GM12865 (cell line): ENCODE results near the gene CALML5.

Experiments used
- DNase-seq: peaks from one replicate; pipeline ENCODE4 v3.0.0; 2010; ENCODE audit warnings: low read depth
- H3K4me3 ChIP-seq: 2 replicates; pipeline ENCODE4 v1.5.1; 2011; ENCODE audit warnings: mild to moderate bottlenecking, low read depth, low read length, control low read depth
- CTCF ChIP-seq: IDR thresholded peaks from 2 replicates; pipeline ENCODE4 v1.5.1; 2011; ENCODE audit warnings: low read length, control low read depth, low read depth, inconsistent platforms; ENCODE audit not compliant: insufficient read depth; ENCODE audit errors: missing control alignments

CALML5 gene

DNA sequence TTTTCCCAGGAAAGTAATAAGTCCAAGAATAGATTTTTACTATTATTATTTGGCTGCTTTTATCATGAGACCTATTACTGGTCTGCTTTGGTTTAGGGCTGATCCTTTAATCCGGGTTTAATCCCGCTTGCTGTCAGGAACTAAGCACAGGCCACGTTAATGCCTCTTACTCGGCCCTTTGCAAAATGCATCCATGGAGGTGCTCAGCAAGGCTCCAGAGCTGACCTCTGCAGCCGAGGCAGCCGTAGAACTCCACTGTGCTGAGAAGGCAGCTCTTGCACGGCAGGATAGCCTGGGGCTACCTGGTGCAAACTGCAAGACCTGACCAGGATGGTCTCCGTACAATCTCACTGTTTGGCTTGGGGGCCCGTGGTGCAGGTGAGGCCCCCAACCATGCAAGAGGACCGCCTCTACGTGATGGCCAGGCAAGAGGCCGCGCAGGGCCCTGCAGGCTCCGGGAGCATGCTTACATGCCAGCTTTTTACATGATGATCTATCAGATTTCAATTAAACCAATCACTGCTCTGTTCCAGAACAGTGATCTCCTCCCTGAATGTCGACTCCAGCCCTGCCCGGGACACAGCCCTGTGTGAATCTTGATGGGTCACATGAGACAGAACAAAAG, 15.0 kb upstream of the CALML5 start:
- DNase-seq, result no peak
- no peak overlapping the region for H3K4me3 ChIP-seq
- TF ChIP-seq CTCF, result no peak

DNA sequence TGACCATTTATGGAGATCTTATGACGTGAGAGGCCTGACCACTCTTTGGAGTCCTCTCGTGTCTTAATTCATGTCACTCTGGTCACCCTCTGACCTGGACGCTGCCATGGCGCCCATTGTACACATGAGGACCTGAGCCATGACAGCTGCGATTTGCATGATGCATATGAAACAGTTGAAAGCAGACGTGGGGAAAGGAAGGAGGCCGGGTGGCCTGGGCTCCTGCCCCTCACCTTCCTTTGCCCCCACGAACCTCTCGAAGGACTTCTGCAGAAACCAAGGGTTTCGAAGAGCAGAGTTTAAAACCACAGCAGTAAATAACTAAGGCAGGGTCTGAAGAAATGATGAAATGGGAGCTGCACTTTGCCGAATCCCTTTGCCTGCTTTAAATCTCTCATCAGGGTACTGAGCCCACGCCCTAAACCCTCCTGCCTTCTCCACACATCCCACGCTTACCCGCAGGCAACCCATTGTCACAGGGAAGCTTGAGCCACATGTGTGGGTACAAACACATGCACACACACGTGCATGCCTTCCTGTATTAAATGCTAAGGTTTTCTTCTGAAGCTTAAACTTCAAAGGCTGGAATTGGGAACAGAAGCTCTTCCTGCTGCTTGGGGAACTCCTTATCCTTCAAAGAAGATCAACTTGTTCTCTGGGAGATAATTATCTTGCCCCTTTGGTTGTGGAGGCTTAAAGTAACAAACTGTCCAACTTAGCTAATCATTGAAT, 13.7 kb upstream of the CALML5 start:
- H3K4me3 ChIP-seq, result no peak overlapping the region
- no peak for DNase-seq
- TF ChIP-seq CTCF, result no peak

DNA sequence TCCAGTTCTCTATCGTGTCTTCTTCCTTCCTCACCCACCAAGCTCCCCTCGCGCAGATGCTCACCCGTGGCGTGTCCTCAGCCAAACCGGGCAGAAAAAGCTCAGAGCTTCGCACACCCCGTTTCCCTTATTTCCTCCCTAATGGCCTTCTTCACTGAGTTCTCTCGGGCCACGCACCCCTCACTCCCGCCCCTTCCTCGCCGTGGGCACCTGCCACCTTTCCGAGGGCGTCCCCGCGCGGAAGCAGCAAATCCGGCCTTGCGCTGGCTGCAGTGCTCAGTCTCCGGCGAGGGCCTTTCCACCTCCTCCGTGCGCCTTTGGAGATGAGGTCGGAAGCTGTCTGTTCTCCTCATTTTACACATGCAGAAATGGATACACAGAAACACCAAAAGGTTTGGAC, 13.0 kb upstream of the CALML5 start:
- DNase-seq, result no peak
- TF ChIP-seq CTCF, result no peak
- H3K4me3 ChIP-seq, result no peak overlapping the region

DNA sequence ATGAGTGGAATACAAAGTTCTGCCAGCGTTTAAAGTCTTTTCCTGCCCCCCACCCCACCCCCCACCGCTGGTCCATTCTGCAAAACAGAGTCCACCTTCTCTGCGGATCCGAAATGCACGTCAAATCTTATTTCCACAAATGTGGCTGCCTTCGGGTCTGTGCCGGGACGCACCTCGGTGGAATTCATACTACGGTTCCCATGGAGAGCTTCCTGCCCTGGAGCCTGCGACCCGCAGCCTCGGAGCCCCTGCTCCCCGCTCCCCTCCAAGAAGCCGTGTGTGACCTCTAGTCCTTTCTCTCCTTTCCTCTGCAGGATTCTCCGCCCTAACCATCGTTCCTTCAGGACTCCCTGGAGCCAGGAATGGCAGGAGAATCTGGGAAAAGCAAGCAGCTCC, 12.5 kb upstream of the CALML5 start:
- TF ChIP-seq CTCF, result no peak
- no peak overlapping the region for H3K4me3 ChIP-seq
- no peak for DNase-seq

DNA sequence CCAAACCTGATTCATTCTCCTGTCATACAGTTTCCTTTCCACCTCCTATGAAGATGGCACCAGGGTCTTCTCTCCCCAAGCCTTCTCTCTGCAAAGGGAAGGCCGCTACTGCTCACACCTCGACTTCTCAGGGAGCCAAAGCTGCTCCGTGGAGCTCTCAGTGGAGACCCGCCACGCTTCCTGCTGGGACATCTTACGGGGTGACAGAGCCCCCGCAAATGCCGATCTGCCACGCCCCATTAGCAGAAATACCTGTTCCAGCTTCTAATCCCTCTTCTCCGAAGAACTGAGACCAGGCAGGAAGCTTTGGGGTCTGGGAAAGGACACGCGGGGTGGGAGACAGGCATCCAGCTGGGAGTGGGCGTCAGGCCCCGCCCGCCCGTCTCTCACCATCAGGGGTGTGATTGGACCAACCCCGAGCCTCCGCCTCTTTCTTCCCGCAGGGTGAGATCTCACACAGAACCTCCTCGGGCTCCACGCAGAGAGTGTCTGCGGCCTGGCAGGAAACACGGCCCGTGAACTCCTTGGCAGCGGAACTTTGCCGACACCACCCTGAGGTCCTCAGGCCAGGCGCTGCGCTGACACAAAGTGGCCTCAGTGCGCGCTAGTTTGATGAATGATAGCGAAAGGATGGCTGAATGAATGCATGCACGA, 12.0 kb upstream of the CALML5 start:
- no peak overlapping the region for H3K4me3 ChIP-seq
- no peak for TF ChIP-seq CTCF
- no peak for DNase-seq

GRCh38 chr10:5510281-5511072, 11.1 kb upstream of the CALML5 start:
- no peak overlapping the region for H3K4me3 ChIP-seq
- no peak for TF ChIP-seq CTCF
- no peak for DNase-seq
